KOPT-K1 (cell line): ENCODE results near the gene C11orf24.

Source experiments
- H3K27ac ChIP-seq: fragments of 200-600 bp; sonication (generic); 2 replicates; pipeline ENCODE4 v1.5.1; 2016; ENCODE audit warnings: antibody characterized with exemption, mild to moderate bottlenecking, low read depth, low read length; ENCODE audit not compliant: poor library complexity, severe bottlenecking
- H3K36me3 ChIP-seq: fragments of 200-600 bp; sonication (generic); 2 replicates; pipeline ENCODE4 v1.5.1; 2017; ENCODE audit warnings: antibody characterized with exemption, mild to moderate bottlenecking, low read length, moderate library complexity; ENCODE audit not compliant: insufficient read depth
- H3K9me3 ChIP-seq: fragments of 200-600 bp; sonication (generic); 2 replicates; pipeline ENCODE4 v1.5.1; 2017; ENCODE audit warnings: antibody characterized with exemption, low read length, mild to moderate bottlenecking; ENCODE audit not compliant: insufficient read depth, poor library complexity, severe bottlenecking

Gene C11orf24

GRCh38 chr11:68271781-68272608 lies at the start of gene C11orf24:
C11orf24 (minus strand) TSS chr11:68271973; CDS start chr11:68263767, 8,206 bp downstream.
- Histone ChIP-seq H3K27ac (peak within 1 kb of the TSS; percentile 82), H3K36me3 (0 out of 2 replicates have a peak, but pooled peaks cover 4% of the 10 kb centered on the region), H3K9me3 (no peaks in the 10 kb centered on the region)

- Histone ChIP-seq H3K36me3 (no peaks in the 10 kb centered on the region), H3K9me3 (no peaks in the 10 kb centered on the region), H3K27ac (no peak overlapping the region)
These were observed 45.5 kb upstream of the C11orf24 start for GRCh38 chr11:68317147-68317785.

- Histone ChIP-seq H3K9me3 (no peaks in the 10 kb centered on the region), H3K36me3 (no peaks in the 10 kb centered on the region), H3K27ac (no peak overlapping the region)
These were observed 43.6 kb upstream of the C11orf24 start for GRCh38 chr11:68315171-68315920.

GRCh38 chr11:68314203-68315170 lies 42.7 kb upstream of the C11orf24 start:
- Histone ChIP-seq H3K36me3 (no peaks in the 10 kb centered on the region), H3K9me3 (no peaks in the 10 kb centered on the region), H3K27ac (no peak overlapping the region)

- H3K9me3 ChIP-seq: no peaks in the 10 kb centered on the region
- no peaks in the 10 kb centered on the region for H3K36me3 ChIP-seq
- H3K27ac ChIP-seq: peak overlapping the region; percentile 15
These were observed 41.9 kb upstream of the C11orf24 start for GRCh38 chr11:68313574-68314202.

- Histone ChIP-seq H3K9me3 (no peaks in the 10 kb centered on the region), H3K36me3 (no peaks in the 10 kb centered on the region), H3K27ac (peak overlapping the region; percentile 15)
These were observed 41.2 kb upstream of the C11orf24 start for GRCh38 chr11:68312780-68313573.

- Histone ChIP-seq H3K36me3 (no peaks in the 10 kb centered on the region), H3K9me3 (no peaks in the 10 kb centered on the region), H3K27ac (peak within 1 kb of the TSS; percentile 15)
These were observed 40.5 kb upstream of the C11orf24 start, which contains the start of gene LRP5 for GRCh38 chr11:68312117-68312779. LRP5 (plus strand) TSS chr11:68312591; CDS start chr11:68312715, 124 bp downstream.

GRCh38 chr11:68311160-68312116 lies 39.7 kb upstream of the C11orf24 start:
- H3K9me3 ChIP-seq: no peaks in the 10 kb centered on the region
- H3K27ac ChIP-seq: no peak overlapping the region
- H3K36me3 ChIP-seq: no peaks in the 10 kb centered on the region

- Histone ChIP-seq H3K9me3 (peaks cover 4% of the 10 kb centered on the region), H3K36me3 (no peaks in the 10 kb centered on the region), H3K27ac (no peak overlapping the region)
These were observed 37.9 kb upstream of the C11orf24 start for GRCh38 chr11:68309621-68310185.

- Histone ChIP-seq H3K27ac (no peak overlapping the region), H3K36me3 (no peaks in the 10 kb centered on the region), H3K9me3 (peaks cover 15% of the 10 kb centered on the region)
These were observed 36.3 kb upstream of the C11orf24 start for GRCh38 chr11:68308068-68308467.

- H3K36me3 ChIP-seq: no peaks in the 10 kb centered on the region
- H3K27ac ChIP-seq: no peak overlapping the region
- peaks cover 15% of the 10 kb centered on the region for H3K9me3 ChIP-seq
These were observed 34.9 kb upstream of the C11orf24 start for GRCh38 chr11:68306636-68307035.
